A549 (cell line): Measurements from ENCODE around the gene SECISBP2L. TPM values are rescaled to one million over a fixed set of nuclear protein-coding genes. Genes with fewer than 3 reads are reported as not detected.

Experiments
- ATAC-seq, 2 experiments: fragments of 200-7000 bp in 1 of 2; fragments of >200 bp in 1 of 2; cut with Nextera tagmentation in 1 of 2; cut with Tn5 transposase in 1 of 2; 3 replicates each; pipeline versions ENCODE4 v1.8.0 to v1.9.1; 2018 to 2020; ENCODE audit warnings: mild to moderate bottlenecking in 1 of 2, moderate library complexity in 1 of 2
- CTCF ChIA-PET: fragments of 300-600 bp; sonication (Branson Sonifier 250); formaldehyde crosslinking; extraction: SDS; loops from one replicate; lab custom pipeline; 2021; ENCODE audit warnings: antibody characterized with exemption, inconsistent platforms; lab: Yijun Ruan, JAX
- POLR2A ChIA-PET: fragments of 350-600 bp; formaldehyde crosslinking; extraction: SDS; loops from one replicate; lab custom pipeline; 2021; ENCODE audit warnings: antibody characterized with exemption, inconsistent platforms; lab: Yijun Ruan, JAX
- DNase-seq, 2 experiments: peaks; one replicate each; pipeline versions ENCODE4 v3.0.0 to v3.0.0-alpha.2; 2011 to 2016; ENCODE audit warnings: low read depth in 1 of 2, low spot score in 1 of 2
- FAIRE-seq: peaks from 2 replicates; lab custom pipeline; 2011; peaks lifted over from hg19 to GRCh38; lab: Jason Lieb, UNC
- H3K27ac ChIP-seq, 2 experiments: fragments of >200 bp; sonication (Bioruptor Twin); formaldehyde crosslinking; 3 replicates each; pipeline ENCODE4 v1.5.1; 2016 to 2017
- H3K4me1 ChIP-seq: fragments of >200 bp; sonication (Bioruptor Twin); formaldehyde crosslinking; 3 replicates; pipeline ENCODE4 v1.6.1; 2016
- H3K4me2 ChIP-seq: fragments of >200 bp; sonication (Bioruptor Twin); formaldehyde crosslinking; 3 replicates; pipeline ENCODE4 v1.6.1; 2016
- H3K4me3 ChIP-seq: fragments of >200 bp; sonication (Bioruptor Twin); formaldehyde crosslinking; 3 replicates; pipeline ENCODE4 v1.5.1; 2016
- H3K9me3 ChIP-seq: fragments of >200 bp; sonication (Bioruptor Twin); formaldehyde crosslinking; 3 replicates; pipeline ENCODE4 v1.6.1; 2016
- ATOH8 ChIP-seq: fragments of 250-450 bp; sonication (Bioruptor Pico); IDR thresholded peaks from 2 replicates; pipeline ENCODE4 v1.5.0; 2020; ENCODE audit warnings: low read depth, mild to moderate bottlenecking, moderate library complexity
- CBX8 ChIP-seq: fragments of 200-600 bp; sonication (generic); IDR thresholded peaks from 2 replicates; pipeline ENCODE4 v1.6.1; 2016
- CHD2 ChIP-seq: fragments of 150-350 bp; IDR thresholded peaks from 2 replicates; pipeline ENCODE4 v1.6.1; 2014; ENCODE audit warnings: low read length; ENCODE audit not compliant: partially characterized antibody
- CHD4 ChIP-seq: fragments of 200-600 bp; sonication (generic); IDR thresholded peaks from 2 replicates; pipeline ENCODE4 v1.6.1; 2016; ENCODE audit warnings: antibody characterized with exemption, mild to moderate bottlenecking, borderline replicate concordance
- EP300 ChIP-seq, 2 experiments: fragments of >200 bp; sonication (Bioruptor Twin); formaldehyde crosslinking; IDR thresholded peaks; 2 replicates in 1 of 2; 3 replicates in 1 of 2; pipeline ENCODE4 v1.6.1; 2016 to 2017
- ESRRA ChIP-seq: fragments of 150-350 bp; IDR thresholded peaks from 2 replicates; pipeline ENCODE4 v1.6.1; 2014; ENCODE audit warnings: mild to moderate bottlenecking, low read length, borderline replicate concordance
- FOSB ChIP-seq: fragments of 250-450 bp; sonication (Bioruptor Pico); IDR thresholded peaks from 2 replicates; pipeline ENCODE4 v1.5.0; 2020; ENCODE audit warnings: mild to moderate bottlenecking, moderate library complexity
- FOXS1 ChIP-seq: fragments of 250-450 bp; sonication (Bioruptor Pico); IDR thresholded peaks from 2 replicates; pipeline ENCODE4 v1.5.0; 2020; ENCODE audit warnings: mild to moderate bottlenecking, moderate library complexity
- HOXB13 ChIP-seq: fragments of 250-450 bp; sonication (Bioruptor Pico); IDR thresholded peaks from 2 replicates; pipeline ENCODE4 v1.5.0; 2020; ENCODE audit warnings: low read depth, mild to moderate bottlenecking, moderate library complexity
- HOXB5 ChIP-seq: fragments of 250-450 bp; sonication (Bioruptor Pico); IDR thresholded peaks from 2 replicates; pipeline ENCODE4 v1.5.0; 2020; ENCODE audit warnings: mild to moderate bottlenecking, moderate library complexity
- JUN ChIP-seq, 2 experiments: fragments of >200 bp; sonication (Bioruptor Twin); formaldehyde crosslinking; IDR thresholded peaks; 2 replicates in 1 of 2; 3 replicates in 1 of 2; pipeline ENCODE4 v1.6.1; 2016 to 2017
- JUNB ChIP-seq: fragments of >200 bp; sonication (Bioruptor Twin); formaldehyde crosslinking; IDR thresholded peaks from 2 replicates; pipeline ENCODE4 v1.6.1; 2016
- KDM5A ChIP-seq: fragments of 200-600 bp; sonication (generic); IDR thresholded peaks from 2 replicates; pipeline ENCODE4 v1.6.1; 2016; ENCODE audit warnings: antibody characterized with exemption, mild to moderate bottlenecking
- MAFK ChIP-seq: fragments of 450-650 bp; IDR thresholded peaks from 2 replicates; pipeline ENCODE4 v1.6.1; 2014; ENCODE audit not compliant: partially characterized antibody
- MAZ ChIP-seq: fragments of 150-350 bp; IDR thresholded peaks from 2 replicates; pipeline ENCODE4 v1.6.1; 2014; ENCODE audit warnings: antibody characterized with exemption, low read depth, low read length, borderline replicate concordance
- NFE2L2 ChIP-seq: fragments of 150-350 bp; conservative IDR thresholded peaks from 2 replicates; pipeline ENCODE4 v1.6.1; 2014; ENCODE audit warnings: low read length
- NPAS2 ChIP-seq: fragments of 250-450 bp; sonication (Bioruptor Pico); IDR thresholded peaks from 2 replicates; pipeline ENCODE4 v1.8.0; 2022; ENCODE audit warnings: mild to moderate bottlenecking, moderate library complexity, borderline replicate concordance
- NR3C1 ChIP-seq: fragments of >200 bp; sonication (Bioruptor Twin); formaldehyde crosslinking; IDR thresholded peaks from 3 replicates; pipeline ENCODE4 v1.6.1; 2017
- PHF8 ChIP-seq: fragments of 200-600 bp; sonication (generic); IDR thresholded peaks from 2 replicates; pipeline ENCODE4 v1.6.1; 2016; ENCODE audit warnings: low read depth, mild to moderate bottlenecking, antibody characterized with exemption, moderate library complexity, borderline replicate concordance
- POLR2A ChIP-seq: IDR thresholded peaks from 2 replicates; pipeline ENCODE4 v1.6.1; 2012; ENCODE audit warnings: mild to moderate bottlenecking, low read length
- POLR2AphosphoS2 ChIP-seq: conservative IDR thresholded peaks from 2 replicates; pipeline ENCODE4 v1.6.1; 2012; ENCODE audit warnings: low read length, improper control_type of control experiment, inconsistent platforms
- RAD21 ChIP-seq, 2 experiments: fragments of >200 bp in 1 of 2; sonication (Bioruptor Twin) in 1 of 2; formaldehyde crosslinking in 1 of 2; IDR thresholded peaks in 1 of 2; conservative IDR thresholded peaks in 1 of 2; 2 replicates in 1 of 2; 3 replicates in 1 of 2; pipeline ENCODE4 v1.6.1; 2012 to 2018; ENCODE audit warnings: inconsistent platforms in 1 of 2
- RCOR1 ChIP-seq: fragments of 150-350 bp; IDR thresholded peaks from 2 replicates; pipeline ENCODE4 v1.6.1; 2014; ENCODE audit warnings: antibody characterized with exemption, low read length, low read depth
- RNF2 ChIP-seq: fragments of 200-600 bp; sonication (generic); IDR thresholded peaks from 2 replicates; pipeline ENCODE4 v1.6.1; 2016; ENCODE audit warnings: low read depth, mild to moderate bottlenecking, antibody characterized with exemption, moderate library complexity, borderline replicate concordance
- SMC3 ChIP-seq: fragments of >200 bp; sonication (Bioruptor Twin); formaldehyde crosslinking; IDR thresholded peaks from 3 replicates; pipeline ENCODE4 v1.6.1; 2018; ENCODE audit warnings: inconsistent platforms
- TFCP2L1 ChIP-seq: fragments of 250-450 bp; sonication (Bioruptor Pico); IDR thresholded peaks from 2 replicates; pipeline ENCODE4 v1.5.0; 2021; ENCODE audit warnings: mild to moderate bottlenecking
- ZC3H11A ChIP-seq: fragments of 450-650 bp; IDR thresholded peaks from 2 replicates; pipeline ENCODE4 v1.6.1; 2014; ENCODE audit warnings: antibody characterized with exemption, mild to moderate bottlenecking
- ZNF302 ChIP-seq: fragments of 250-450 bp; sonication (Bioruptor Pico); IDR thresholded peaks from 2 replicates; pipeline ENCODE4 v1.9.0; 2021; ENCODE audit warnings: inconsistent platforms, mild to moderate bottlenecking, moderate library complexity
- ZSCAN20 ChIP-seq: fragments of 250-450 bp; sonication (Bioruptor Pico); IDR thresholded peaks from 2 replicates; pipeline ENCODE4 v1.8.0; 2022; ENCODE audit warnings: mild to moderate bottlenecking, moderate library complexity
- WGBS: methylation state at CpG from one replicate; pipeline ENCODE4 v1.1.6; 2017; ENCODE audit errors: missing lambda C conversion rate; 5-methylcytosine and 5-hydroxymethylcytosine counted together
- polyA plus RNA-seq, 4 experiments: library from polyadenylated mRNA; depleted of rRNA in 3 of 4; stranded (reverse); fragments of >200 nt; fragmentation: RNase III in 1 of 4; extraction: RNeasy Plus Mini Kit Qiagen cat#74134 plus additional on column Dnase treatment in 1 of 4; gene quantifications; 2 replicates in 3 of 4; 3 replicates in 1 of 4; pipeline ENCODE4 v1.2.3, GENCODE V29; 2011 to 2017

Gene SECISBP2L
- polyA plus RNA-seq, 2 of the 4 experiments (the other 2 are of a cell fraction): 7.5 to 15.0 TPM

GRCh38 chr15:49059491-49059890, 13.2 kb upstream of the SECISBP2L start:
- Histone ChIP-seq H3K4me3 (no peak overlapping the region), H3K4me1 (no peaks in the 10 kb centered on the region), H3K27ac (no peak overlapping the region), H3K4me2 (no peak overlapping the region), H3K9me3 (no peaks in the 10 kb centered on the region)
- TF ChIP-seq CBX8 (no peak), HOXB13 (CRISPR knock-in tag) (no peak), RCOR1 (no peak), CHD2 (no peak), MAFK (no peak), JUN (IDR thresholded peaks at IDR 0.05) (no peak), ZSCAN20 (CRISPR knock-in tag) (no peak), NR3C1 (no peak), RNF2 (no peak), ZC3H11A (no peak)
- POLR2A ChIA-PET: no interaction called here
- DNase-seq (no peak), ATAC-seq (no peak), FAIRE-seq (no peak)
- 95% methylated on average over 3 of the region's 3 CpGs for WGBS
- CTCF ChIA-PET: interaction anchor here (1.7 to 1.9 kb wide), 2 partner anchors 12 to 198 kb away, joined by 5 read pairs; no protein-coding TSS in a partner anchor

GRCh38 chr15:49058559-49058958, 12.3 kb upstream of the SECISBP2L start:
- H3K4me2 ChIP-seq: no peak overlapping the region
- DNase-seq (no peak), FAIRE-seq (no peak), ATAC-seq (no peak)
- no peaks in the 10 kb centered on the region for H3K9me3 ChIP-seq
- H3K4me1 ChIP-seq: no peaks in the 10 kb centered on the region
- no peak overlapping the region for H3K27ac ChIP-seq
- TF ChIP-seq CBX8 (no peak), KDM5A (no peak), POLR2AphosphoS2 (no peak), TFCP2L1 (CRISPR knock-in tag) (no peak), FOXS1 (CRISPR knock-in tag) (no peak)
- WGBS: 65% methylated on average over 1 of the region's 1 CpG
- ChIA-PET CTCF (no interaction called here), POLR2A (no interaction called here)
- no peak overlapping the region for H3K4me3 ChIP-seq

DNA sequence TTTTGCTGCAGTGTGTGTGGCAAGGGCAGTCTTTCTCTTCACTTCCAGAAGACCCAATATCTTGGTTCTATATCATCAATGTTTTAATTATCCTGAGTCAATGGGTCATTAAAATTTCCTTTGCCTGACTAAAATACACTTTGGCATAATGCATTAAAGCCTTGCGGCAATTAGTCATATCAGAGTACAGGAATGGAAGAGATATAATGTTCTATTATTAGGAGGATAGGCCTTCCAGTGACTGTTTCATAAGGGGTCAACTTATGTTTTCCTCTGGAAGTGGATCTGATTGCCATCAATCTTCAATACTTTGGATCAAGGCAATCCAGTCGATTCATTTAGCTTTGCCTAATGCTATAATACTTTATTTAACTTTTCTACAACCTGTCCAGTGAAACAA, 9.4 kb upstream of the SECISBP2L start:
- CTCF ChIA-PET: interaction anchor here (1.3 kb wide), 1 partner anchor 9 kb away, joined by 6 read pairs; the partner anchor contains the start of gene SECISBP2L
- Histone ChIP-seq H3K9me3 (no peaks in the 10 kb centered on the region), H3K4me2 (no peak overlapping the region), H3K27ac (no peak overlapping the region), H3K4me1 (no peaks in the 10 kb centered on the region), H3K4me3 (no peak overlapping the region)
- WGBS: 47% methylated on average over 2 of the region's 2 CpGs
- POLR2A ChIA-PET: no interaction called here
- FAIRE-seq: no peak
- TF ChIP-seq PHF8: no peak
- no peak for ATAC-seq
- DNase-seq: no peak

DNA sequence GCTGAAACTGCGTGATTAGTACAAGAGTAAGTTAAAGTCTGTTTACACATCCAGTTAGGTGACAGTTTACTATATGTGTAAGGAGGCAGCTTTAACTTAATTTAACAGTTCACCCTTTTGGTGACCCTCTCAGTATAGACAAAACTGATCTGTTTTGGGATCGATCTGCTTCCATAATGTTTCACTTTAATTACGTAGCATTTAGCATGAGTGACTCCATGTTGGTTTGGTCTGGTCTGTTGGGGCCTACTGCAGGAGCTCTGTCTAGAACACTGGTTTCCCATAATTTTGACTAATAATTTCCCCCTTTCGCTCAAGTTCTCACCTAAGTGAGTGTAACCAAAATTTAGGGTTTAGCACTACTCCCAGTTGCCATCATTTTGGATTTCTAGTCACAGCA, 6.4 kb upstream of the SECISBP2L start:
- no peak for FAIRE-seq
- H3K4me1 ChIP-seq: no peaks in the 10 kb centered on the region
- no peak overlapping the region for H3K4me2 ChIP-seq
- H3K27ac ChIP-seq: no peak overlapping the region
- ChIA-PET POLR2A (no interaction called here), CTCF (no interaction called here)
- H3K4me3 ChIP-seq: no peak overlapping the region
- WGBS: 67% methylated on average over 4 of the region's 4 CpGs
- no peak for DNase-seq
- TF ChIP-seq HOXB5 (CRISPR knock-in tag): no peak
- no peak for TF ChIP-seq JUNB
- TF ChIP-seq NFE2L2: no peak
- TF ChIP-seq MAZ: no peak
- TF ChIP-seq POLR2A: no peak
- TF ChIP-seq CHD2: no peak
- no peak for TF ChIP-seq ZNF302 (CRISPR knock-in tag)
- TF ChIP-seq NPAS2 (CRISPR knock-in tag): no peak
- no peak for TF ChIP-seq ESRRA
- TF ChIP-seq FOSB (CRISPR knock-in tag): no peak
- no peak for TF ChIP-seq RAD21 (conservative IDR thresholded peaks at IDR 0.05 in 1 of 2, IDR thresholded peaks at IDR 0.05 in 1 of 2)
- no peak for TF ChIP-seq SMC3
- no peak for TF ChIP-seq RNF2
- no peak for TF ChIP-seq PHF8
- no peak for TF ChIP-seq POLR2AphosphoS2
- TF ChIP-seq HOXB13 (CRISPR knock-in tag): no peak
- TF ChIP-seq ZC3H11A: no peak
- no peak for TF ChIP-seq ATOH8 (CRISPR knock-in tag)
- TF ChIP-seq CHD4: no peak
- TF ChIP-seq EP300 (IDR thresholded peaks at IDR 0.05): no peak
- TF ChIP-seq, all 56 proteins: peak for 0
- no peaks in the 10 kb centered on the region for H3K9me3 ChIP-seq
- ATAC-seq: no peak
